ENCODE measurements around the gene DPCD.
"Not testable (repeated sequence)": the region's sequence is repeated elsewhere in the genome, so short reads cannot be mapped to it uniquely, and the experiment has no call there.

The DPCD gene

DNA sequence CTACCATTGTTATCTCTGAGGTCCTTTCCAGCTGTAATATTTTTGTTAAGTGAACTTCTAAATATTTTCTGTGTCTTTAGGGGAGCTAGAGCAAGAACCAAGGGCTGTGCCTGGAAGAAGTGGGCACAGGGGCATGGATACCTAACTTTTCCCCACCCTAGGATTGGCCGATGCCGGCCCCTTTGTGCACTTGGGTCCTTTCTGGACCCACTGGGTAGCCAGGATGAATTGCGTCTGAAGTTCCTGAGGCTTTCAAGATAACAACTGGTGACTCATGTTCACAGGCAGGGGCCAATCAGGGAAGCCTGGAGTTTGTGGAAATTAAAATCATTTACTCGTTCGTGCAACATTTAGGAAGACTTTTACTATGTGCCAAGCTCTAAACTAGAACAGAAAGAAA is 758 bp downstream of the DPCD start:
- H3K4me3 ChIP-seq (ENCODE audit: low read depth, low read length), result peak overlapping the region; percentile 77
- no peak for DNase-seq (ENCODE audit: low read depth)
- no peak for TF ChIP-seq CTCF (IDR thresholded peaks at IDR 0.05; ENCODE audit: low read depth, low read length, missing control alignments)

DNA sequence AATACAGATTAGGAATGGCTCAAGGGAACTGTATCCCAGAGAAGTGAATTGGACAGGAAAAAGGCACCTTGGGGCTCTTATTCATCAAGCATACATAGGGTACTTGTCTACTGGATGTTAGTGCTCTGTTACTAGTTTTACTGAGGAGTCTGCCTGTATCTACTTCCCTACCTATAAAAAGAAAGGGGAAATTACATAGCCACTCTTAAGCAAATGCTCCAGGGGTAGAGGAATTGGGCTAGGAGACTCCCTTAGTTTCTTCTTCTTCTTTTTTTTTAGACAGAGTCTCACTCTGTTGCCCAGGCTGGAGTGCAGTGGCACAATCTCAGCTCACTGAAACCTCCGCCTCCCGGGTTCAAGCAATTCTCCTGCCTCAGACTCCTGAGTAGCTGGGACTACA is 5.2 kb downstream of the DPCD start:
- DNase-seq (ENCODE audit: low read depth); H3K4me3 ChIP-seq (ENCODE audit: low read depth, low read length): not testable (repeated sequence)

DNA sequence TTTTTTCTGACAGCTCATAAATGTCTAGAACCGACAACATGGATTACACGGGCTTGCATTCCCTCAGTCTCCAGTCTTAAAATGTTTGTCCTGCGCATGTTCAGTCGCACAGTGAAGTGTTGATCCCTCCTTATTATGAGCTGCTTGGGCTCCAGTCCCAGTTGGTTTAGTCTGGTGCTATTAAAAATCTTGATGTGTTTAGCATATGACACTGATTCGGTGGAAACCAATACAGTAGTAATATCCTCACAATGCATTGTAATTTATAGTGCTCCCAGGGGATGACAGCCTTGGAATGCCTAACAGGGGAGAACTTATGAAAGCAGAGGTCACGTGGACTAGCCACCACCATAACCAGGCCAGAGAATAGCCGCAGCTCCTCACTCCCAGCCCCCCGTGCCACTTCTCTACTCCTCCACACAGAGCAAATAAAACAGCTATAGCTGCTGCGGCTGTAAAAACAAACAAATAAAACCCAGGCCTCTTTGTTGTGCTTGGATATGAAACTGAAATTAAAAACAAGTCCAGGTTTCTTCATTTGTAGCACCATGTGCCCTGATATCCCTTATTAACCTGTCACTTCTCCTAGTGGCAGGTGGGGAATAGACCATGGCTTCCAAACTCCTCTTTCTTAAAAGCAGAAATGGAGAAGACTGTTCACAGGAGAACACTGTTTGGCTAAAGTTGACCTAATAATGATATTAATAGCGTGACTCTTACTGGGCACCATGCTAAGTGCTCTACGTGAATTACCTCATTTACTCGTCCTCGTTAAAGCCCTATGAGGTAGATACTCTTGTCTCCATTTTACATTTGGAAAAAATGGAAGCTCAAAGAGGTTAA is 7.7 kb downstream of the DPCD start:
- H3K4me3 ChIP-seq (ENCODE audit: low read depth, low read length), result no peak overlapping the region
- DNase-seq (ENCODE audit: low read depth), result no peak
- no peak for TF ChIP-seq CTCF (IDR thresholded peaks at IDR 0.05; ENCODE audit: low read depth, low read length, missing control alignments)

DNA sequence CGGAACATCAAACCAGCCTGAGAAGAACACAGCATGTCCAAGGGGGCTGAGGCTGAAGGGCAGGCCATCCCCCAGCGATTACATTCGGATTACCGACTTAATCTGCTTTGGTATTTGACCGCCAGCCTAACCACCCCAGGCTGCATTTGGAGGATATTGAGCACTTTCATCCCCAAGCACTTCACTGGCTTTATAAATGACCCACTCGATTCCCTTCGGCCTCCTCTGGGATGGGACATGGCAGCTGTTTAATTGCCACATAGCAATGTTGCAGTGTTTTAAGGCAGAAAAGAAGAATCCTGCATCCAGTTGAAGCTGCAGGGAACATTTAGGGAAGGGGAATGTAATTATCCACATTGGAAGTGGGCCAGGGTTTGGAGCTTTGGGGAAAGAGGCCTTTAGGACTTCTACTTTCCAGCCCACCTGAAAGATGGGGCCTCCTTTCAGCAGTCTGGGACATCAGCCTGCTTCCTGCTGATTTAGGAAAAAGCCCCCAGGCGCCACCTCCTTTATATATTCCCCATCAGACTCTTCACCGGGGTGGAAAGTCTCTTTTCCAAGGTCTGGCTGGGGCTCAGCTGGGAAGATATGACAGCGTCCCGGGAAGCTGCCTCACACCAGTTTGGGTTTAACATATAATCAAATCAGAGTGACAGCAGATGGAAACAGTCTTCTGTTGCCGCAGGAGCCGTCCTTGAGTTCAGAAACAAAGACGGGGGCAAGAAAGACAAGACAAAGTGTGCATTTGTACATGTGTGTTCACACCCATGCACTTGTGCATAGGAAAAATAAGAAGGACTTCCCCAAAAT is 9.2 kb downstream of the DPCD start:
- TF ChIP-seq CTCF (IDR thresholded peaks at IDR 0.05; ENCODE audit: low read depth, low read length, missing control alignments), result no peak
- H3K4me3 ChIP-seq (ENCODE audit: low read depth, low read length), result no peak overlapping the region
- DNase-seq (ENCODE audit: low read depth), result no peak

DNA sequence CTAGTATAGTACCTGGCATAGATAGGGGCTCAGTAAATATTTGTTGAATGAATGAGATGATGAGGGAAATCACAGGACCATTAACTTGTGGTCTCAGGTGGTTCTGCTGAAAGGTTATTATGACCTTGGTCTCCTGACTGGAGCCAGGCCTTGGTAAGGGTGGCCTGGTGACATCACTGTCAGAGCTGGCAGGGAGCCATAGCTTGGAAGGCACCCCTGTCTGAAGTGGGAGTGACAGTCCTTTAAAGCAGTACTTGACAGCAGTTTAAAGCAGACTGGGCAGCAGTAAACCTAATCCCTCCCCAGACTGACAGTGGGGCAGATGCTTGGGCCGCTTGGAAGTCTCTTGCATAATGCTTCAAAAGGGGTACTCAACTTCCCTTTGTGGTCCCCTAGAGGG is 13.4 kb downstream of the DPCD start:
- TF ChIP-seq CTCF (IDR thresholded peaks at IDR 0.05; ENCODE audit: low read depth, low read length, missing control alignments), result no peak
- no peak overlapping the region for H3K4me3 ChIP-seq (ENCODE audit: low read depth, low read length)
- DNase-seq (ENCODE audit: low read depth), result no peak

DNA sequence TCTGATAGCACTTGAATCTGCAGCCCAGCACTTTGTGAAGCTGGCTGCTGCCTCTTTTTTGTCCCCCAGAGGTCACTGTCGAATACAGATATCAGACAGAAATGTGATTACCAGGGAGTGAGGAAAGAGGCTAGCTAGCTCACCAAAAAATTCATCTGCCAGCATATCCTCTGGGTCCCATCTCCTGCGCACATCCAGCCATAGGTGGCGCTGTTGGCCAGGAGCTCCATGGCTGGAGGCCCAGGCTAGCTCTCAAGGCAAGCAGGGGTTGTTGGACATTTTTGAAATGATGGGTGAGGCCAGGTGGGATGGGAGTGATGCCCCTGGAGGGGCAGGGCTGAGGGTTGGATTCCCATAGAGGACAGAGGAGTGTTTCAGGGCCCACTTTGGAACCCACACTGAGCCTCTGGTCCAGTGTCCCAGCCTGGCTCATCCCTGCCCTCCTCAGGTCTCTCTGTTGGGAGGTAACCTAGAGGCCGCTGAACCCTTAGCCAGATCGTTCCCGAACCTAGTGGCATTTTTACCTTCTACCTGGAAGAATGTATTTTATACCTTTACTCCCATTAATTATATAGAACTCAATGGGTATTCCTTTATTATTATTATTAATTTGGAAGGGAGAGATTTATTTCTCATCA is 14.8 kb downstream of the DPCD start:
- TF ChIP-seq CTCF (IDR thresholded peaks at IDR 0.05; ENCODE audit: low read depth, low read length, missing control alignments), result peak; percentile 93
- DNase-seq (ENCODE audit: low read depth), result peak; percentile 31
- no peak overlapping the region for H3K4me3 ChIP-seq (ENCODE audit: low read depth, low read length)

DNA sequence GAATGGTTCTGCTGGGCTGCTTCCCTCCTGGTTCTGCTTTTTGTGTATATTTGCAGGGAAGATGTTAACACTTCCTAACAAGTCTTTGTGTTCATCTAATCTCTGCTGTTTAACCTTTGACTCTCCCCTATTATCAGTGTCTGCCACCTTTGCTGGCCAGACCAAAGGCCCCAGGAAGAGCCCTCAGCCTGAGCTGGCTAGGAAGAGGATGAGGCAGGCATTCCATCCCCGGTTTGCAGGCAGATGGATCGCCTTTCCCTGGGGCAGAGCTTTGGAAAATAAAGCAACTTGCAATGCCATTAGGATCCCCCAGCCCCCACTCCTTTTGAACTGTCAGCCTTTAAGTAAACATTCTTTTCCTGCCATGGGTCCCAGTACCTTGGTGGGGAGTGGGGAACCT is 19.0 kb downstream of the DPCD start:
- no peak for TF ChIP-seq CTCF (IDR thresholded peaks at IDR 0.05; ENCODE audit: low read depth, low read length, missing control alignments)
- DNase-seq (ENCODE audit: low read depth), result no peak
- no peak overlapping the region for H3K4me3 ChIP-seq (ENCODE audit: low read depth, low read length)

Data from GM12864 (cell line).